NCI-H2081 (cell line): ENCODE measurements around the gene RBPJL.

Experiments
- DNase-seq, 2 experiments: peaks; one replicate each; lab custom pipeline; 2025; lab: John Stamatoyannopoulos, UW

RBPJL gene

DNA sequence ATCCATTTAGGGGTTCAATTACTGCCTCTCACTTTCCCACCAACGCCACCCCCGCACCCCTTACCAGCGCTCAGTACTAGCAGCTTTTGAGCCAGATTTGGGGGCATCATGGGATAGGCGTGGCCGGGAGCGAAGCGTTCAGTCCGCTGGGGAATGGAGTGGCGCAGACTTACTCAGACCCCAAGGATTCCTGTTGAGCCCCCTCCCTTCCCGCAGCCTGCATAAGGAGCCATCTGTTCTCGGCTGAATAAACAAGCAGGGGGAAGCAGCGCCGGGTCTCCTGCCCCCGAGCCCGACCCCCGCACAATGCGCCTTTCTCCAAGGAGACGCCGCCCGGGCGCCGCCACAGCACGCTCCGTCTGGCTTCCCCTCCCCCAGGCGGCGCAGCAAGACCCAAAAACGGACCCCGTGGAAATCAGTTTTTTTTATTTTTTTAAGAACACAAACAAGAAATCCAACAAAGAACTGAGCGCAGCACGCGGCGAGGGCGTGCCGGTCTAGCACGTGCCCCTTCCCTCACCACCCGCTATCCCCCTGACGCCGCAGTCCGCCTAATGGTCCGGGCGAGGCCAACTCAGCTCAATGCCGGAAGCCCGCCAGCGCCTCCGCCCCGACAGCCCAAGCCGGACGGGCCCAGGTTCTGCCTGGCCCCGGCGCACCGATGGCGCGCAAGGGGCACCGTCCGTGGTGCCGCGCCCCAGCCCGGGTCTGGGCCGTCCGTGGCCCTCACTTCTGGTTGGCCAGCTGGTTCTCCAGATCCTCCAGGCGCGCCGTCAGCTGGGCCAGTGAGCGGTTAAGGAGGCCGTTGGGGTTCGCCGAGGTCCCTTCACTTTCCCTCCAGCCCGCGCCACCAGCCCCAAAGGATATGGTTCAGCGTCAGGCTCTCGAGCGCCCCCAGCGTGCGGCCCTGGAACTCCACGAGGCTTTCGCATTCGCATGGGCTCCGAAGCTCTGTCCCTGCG is 13.3 kb upstream of the RBPJL start:
- peak; percentile 68 to 71 for DNase-seq

DNA sequence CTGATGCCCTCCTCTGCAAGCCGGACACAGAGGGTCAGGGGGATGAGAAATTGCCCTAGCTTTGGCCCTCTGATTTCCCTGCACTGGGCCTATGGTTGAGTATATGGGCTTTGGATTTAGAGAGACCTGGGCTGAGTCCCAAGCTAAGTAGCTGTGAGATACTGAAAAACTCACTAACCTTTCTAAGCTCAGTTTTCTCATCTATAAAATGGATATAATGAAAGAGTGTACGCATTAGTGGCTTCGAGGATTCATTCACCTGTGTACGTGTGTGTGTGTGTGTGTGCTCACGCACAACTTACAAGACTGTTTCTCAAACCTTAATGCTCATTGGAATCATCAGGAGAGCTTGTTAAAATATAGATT is 12.7 kb upstream of the RBPJL start:
- no peak for DNase-seq

DNA sequence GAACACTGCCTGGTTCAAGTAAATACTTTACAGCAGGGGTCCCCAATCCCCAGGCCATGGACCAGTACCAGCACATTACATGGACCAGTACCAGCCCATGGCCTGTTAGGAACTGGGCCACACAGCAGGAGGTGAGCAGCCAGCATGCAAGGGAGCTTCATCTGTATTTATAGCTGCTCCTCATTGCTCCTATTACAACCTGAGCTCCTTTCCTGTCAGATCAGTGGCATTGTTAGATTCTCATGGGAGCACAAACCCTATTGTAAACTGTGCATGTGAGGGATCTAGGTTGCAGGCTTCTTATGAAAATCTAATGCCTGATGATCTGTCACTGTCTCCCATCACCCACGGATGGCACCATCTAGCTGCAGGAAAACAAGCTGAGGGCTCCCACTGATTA is 12.0 kb upstream of the RBPJL start:
- no peak for DNase-seq

DNA sequence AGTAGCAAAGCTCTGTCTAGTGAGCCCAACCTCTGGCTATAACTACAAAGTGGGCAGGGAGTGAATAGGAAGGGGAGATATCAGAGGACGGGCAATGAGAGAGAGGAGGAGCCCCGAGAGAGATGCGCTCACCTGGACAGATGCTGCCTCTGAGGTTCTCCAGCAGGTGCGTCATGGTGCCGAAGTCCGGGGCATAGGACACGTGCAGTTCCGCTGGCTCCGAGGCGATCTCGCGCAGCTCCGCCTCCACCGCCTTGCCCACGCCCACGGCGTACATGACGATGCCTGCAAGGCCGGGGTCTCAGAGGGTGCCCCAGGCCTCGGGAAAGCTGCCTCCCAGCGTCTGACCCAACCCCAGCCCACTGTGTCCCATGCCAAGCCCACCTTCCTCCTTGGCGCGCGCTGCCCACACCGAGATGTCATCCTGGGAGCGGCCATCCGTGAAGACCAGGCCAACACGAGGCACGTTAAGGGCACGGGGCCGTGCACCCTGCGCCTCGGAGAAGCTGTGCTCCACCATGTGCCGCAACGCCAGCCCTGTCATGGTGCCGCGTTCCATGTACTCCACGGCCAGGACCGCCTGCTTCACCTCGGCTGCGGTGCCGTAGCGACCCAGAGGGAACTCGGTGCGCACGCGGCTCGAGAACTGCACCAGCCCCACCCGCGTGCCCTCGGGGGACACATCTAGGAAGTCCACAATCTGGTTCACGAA is 8.7 kb upstream of the RBPJL start:
- DNase-seq = no peak

DNA sequence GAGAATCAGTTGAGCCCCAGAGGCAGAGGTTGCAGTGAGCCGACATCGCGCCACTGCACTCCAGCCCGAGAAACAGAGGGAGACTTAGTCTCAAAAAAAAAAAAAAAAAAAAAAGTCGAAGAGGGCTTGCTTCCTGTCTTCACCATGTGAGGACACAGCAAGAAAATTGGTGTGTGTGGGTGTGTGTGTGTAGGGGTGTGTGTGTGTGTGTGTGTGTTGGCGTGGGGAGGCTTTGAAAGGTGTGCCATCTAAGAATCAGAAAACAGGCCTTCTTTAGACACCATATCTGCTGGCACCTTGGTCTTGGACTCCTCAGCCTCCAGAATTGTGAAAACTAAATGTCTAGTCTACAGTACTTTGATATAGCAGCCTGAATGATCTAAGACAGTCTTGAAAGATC is 6.9 kb upstream of the RBPJL start:
- DNase-seq = no peak

DNA sequence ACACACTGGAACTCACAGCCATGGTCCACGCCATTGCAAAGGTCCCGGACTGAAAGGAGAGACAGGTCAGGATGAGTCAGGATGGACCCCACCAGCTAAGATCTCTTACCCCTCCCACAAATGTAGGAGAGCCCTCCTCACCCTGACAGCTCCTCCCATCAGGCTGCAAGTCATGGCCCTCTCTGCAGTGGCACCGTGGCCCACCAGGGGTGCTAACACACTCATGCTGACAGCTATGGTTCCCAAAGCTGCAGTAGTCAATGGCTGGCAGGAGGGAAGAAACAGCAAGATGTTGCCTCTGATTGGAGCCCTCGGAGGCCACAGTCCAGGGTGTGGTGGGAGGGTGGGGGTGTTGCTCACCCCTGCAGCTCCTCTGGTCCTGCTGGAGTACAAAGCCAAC is 5.7 kb upstream of the RBPJL start:
- peak in 1 of 2 experiments; percentile 2 for DNase-seq

DNA sequence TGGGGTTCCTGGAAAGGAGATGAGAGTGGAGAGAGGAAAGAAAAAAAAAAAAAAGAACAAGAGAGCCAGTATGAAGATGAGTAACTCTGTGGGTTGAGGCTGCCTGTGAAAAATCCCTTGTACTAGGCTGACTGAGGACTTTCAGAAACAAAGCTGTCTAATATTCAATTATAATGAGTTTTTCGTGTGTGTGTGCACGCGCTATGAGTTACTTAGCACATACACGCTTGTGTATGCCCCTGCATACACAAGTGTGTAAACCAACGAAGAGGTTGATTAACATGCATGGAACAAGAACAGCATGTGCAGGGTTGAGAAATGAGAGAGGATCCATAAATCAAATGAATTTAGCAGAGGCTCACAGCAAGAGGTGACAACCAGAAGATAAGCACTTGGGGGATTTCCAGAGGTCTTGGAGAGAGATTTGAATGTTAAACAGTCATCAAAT is 4.8 kb upstream of the RBPJL start:
- no peak for DNase-seq

DNA sequence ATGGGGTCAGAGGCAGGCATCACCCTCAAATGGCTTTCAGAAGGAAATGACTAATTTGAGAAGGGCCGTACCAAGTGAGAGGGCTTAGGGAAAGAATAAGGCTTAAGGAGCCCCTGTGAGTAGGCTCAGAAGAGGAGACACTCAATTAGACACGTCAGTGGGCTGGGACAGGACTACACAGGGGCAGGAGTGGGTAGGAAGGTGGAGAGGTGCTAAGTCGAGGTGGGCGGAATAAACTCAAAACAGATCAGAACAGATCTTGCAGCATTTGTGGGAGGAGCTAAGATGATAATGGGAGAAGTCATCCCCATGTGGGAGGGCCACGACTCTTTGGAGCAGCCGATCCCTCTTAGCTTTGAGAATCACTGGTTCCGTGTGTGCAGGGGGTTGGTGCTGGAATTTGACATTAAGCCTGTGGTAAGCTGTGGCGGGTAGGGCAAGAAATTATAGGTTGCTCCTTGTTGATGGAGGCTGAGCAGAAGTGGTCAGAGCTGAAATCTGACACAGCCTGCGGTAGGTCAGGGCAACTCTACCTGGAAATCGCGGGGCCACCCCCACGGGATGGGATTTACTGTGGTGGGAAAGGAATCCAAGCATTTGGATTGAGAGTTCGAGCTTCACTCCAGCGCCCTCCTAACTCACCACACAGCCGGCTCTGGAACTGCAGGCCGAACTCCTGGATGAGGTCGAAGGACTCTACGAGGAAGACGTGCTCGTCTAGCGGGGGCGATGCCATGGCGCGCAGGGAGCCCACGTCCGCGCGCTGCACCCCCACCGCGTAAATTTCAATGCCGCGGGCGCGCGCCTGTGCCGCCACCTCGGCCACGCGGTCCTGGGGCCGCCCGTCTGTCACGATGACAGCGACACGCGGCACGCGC is 2.8 kb upstream of the RBPJL start:
- no peak for DNase-seq

DNA sequence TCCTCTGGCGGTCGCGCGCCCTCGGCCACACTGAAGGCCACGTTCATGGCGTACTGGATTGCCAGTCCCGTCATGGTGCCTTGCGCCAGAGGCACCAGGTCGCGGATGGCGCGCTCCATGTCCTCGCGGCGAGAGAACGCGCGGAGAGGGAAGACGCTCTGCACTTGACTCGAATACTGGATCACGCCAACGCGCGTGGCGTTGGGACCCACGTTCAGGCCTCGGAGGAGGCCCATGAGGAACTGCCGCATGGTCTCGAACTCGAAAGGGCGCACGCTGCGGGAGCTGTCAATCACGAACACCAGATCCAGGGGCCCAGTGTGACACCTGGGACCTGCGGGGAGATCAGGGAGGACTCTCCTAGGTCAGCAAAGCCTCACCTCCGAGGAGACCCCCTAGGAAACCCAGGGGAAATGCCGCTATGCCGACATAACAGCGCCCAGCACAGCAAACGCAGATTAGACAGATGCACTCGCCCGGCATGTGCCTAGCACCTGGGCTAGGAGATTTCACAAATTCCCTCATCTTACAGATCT is 2.1 kb upstream of the RBPJL start:
- DNase-seq = no peak

DNA sequence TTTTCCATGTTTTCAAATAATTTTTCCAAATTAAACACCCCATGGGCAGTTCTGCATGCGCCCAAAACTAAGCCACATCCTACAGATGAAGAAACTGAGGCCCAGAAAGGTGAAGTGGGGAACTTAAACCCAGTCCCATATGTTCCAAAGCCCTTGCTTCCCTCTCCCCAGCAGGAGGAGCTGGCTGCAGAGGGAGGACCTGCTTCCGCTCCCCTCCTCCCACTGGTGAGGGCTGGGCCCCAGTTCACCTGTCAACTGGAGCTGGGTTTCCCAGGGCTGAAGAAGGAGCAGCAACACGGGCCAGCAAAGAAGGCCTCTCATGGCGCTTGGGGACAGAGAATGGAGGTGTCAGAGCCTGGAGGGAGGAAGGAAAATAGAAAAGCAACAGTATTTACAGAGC is 1.4 kb upstream of the RBPJL start:
- no peak for DNase-seq

DNA sequence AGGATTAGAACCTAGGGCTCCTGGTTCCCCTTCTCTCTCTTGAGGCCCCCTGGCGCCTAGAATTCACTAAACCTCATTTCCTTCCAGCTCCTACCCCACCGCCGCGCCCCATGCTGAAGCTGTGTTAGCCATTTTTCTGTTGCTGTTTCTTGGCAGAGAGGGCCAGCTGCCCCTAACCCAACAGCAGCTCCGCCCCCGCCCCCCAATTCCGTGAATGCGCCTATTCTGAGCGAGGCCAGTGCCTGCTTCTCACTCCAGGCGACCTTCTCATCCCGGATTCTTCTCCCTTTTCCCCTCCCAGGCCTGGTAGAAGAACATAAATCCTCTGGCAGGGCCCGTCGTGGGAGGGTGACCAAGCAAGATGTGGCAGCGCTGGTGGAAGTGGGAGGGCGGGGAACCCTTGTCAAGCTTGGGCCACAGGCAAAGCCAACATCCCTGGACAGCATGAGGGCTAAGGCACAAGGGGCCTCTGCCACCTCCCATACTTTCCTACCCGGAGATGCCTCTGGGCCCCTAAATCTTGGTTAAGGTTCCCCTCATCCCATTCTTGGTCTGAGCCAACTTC is 518 bp downstream of the RBPJL start:
- DNase-seq = no peak

DNA sequence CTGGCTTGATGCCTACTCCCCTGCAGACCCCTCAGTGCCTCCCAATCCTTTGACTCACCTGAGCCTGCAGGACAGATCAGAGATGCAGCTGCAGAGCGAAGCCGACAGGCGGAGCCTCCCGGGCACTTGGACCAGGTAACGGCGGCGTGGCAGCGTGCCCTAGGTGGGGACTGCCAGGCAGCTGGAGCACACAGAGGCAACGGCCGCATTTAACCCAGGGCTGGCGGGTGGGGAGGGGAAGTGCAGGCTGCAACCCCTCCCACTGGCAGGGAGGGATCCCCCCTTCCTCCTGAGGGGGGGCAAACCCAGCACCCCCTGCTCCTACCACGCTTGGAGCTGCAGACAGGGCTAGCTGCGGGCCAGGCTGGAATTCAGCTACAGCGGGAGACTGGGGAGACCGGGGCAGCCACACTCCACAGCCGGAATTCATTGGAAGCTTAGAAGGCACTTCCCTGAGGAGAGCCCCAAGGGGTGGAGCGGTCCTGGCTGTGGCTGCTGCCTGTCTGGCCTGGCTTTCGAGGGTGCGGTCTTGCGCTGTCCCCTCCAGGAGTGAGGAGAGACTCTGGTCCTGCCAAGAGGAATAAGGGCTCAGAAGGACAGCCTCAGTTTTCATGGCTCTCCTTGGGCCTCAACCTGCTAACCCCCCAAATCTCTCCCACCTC is 1.6 kb downstream of the RBPJL start, which contains the start of gene MATN4:
Gene MATN4, minus strand, starts transcription at position 183 of the 662 bp plus-strand sequence. CDS start 2,717 bp downstream, outside the sequence.
- peak; percentile 15 to 58 for DNase-seq

DNA sequence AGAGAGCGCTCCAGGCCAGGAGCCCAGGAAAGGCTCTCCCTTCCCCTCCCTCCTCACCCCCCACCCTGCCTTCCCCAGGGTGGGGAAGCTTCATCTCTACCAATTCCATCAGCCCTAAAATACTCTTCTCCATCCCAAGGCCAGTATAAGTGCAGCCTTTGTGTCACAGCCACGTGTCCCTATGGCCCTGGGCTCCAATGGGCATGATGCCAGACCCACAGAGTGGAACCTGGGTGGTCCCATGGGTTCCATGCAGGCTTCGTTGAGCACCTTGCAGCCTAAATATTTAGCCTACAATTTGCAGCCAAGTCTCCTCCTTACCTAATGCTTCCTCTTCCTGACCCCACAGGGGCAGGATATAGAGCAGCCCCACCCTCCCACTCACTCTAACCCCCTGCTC is 2.4 kb downstream of the RBPJL start:
- DNase-seq = no peak

DNA sequence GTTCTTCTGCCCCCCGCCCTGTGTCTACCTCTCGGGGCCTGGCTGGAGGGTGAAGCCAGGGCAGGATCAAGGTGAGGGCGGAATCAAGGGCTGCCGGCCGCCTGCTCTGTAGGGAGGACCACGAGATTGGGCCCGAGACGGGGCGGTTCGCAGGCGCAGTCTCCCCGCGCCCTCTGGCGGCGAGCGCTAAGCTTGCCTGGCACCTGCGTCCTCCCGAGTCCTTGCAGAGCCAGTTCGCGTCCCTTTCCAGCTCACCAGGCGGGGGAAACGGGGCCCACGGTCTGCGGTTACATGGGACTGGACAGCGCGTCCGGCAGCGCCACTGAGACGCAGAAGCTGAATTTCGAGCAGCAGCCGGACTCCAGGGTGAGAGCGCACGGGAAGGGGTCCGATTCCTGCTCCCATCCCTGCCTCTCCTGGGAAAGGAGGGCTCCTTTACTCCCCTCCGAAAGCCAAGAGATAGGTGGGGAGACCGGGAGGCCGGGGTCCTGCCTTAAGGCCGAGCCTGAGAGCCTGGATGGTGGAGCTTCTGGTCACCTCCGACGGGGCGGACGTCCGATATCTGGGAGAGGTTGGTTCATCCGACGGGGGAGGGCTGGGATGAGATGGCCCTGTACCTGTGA is 5.1 kb downstream of the RBPJL start:
- DNase-seq = peak; percentile 34 to 60

DNA sequence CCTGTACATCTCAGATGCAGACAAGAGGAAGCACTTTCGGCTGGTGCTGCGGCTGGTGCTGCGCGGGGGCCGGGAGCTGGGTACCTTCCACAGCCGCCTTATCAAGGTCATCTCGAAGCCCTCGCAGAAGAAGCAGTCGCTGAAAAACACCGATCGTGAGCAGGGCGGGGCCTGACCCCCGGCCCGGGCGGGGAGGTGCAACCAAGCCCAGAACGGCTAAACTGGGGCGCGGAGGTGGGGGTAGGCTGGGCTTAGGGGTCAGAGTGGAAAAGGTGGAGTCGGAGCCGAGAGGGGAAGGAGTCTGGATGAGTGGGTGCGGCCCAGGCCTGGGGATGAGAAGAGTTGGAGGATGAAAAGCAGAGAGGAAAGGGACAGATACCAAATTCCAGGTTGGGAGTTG is 5.6 kb downstream of the RBPJL start:
- no peak for DNase-seq

DNA sequence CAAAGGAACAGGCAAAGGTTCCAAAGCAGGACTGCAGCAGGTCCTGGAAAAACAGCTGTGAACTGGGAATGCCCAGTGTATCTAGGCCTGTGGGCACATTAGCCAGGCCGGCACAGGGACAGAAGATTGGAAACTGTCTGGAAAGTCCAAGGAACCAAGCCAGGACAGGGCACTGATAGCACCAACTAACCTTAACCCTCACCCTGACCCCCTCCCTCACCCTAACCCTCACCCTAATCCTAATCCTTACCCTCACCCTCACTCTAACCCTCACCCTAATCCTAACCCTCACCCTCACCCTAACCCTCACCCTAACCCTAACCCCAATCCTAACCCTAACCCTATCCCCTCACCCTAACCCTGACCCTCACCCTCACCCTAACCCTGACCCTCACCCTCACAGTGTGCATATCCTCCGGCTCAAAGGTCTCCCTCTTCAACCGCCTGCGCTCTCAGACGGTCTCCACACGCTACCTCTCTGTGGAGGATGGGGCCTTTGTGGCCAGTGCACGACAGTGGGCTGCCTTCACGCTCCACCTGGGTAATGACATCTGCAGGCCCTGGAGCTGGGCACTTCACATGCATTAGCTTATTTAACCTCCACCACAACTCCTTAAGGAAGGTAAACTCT is 6.5 kb downstream of the RBPJL start:
- DNase-seq = no peak

DNA sequence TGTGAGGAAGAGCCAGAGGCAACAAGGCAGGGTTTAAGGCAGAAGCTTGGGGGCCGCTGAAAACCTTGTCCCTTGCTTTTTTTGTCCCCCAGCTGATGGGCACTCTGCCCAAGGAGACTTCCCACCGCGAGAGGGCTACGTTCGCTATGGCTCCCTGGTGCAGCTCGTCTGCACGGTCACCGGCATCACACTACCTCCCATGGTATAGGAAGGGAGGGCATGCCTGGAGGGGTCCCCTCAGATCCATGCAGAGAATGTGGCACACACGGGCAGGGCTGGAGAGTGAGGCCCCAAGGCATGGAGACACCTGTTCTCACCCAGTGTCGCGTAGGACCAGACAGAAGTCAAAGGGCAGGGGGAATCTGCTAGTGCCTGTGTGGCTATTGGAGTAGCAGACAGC is 7.3 kb downstream of the RBPJL start:
- DNase-seq = no peak

DNA sequence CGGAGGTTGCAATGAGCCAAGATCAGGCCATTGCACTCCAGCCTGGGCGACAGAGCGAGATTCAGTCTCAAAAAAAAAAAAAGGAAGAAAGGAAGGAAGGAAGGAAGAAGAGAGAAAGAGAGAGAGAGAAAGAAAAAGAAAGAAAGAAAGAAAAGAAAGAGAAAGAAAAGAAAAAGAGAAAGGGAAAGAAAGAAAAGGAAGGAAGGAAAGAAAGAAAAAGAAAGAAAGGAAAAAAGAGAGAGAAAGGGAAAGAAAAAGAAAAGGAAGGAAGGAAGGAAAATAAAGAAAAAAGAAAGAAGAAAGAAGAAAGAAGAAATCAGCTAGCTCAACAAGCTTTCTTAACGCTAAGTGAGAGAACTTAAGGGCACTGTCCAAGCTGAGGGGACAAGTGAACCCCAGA is 9.0 kb downstream of the RBPJL start:
- no peak for DNase-seq

DNA sequence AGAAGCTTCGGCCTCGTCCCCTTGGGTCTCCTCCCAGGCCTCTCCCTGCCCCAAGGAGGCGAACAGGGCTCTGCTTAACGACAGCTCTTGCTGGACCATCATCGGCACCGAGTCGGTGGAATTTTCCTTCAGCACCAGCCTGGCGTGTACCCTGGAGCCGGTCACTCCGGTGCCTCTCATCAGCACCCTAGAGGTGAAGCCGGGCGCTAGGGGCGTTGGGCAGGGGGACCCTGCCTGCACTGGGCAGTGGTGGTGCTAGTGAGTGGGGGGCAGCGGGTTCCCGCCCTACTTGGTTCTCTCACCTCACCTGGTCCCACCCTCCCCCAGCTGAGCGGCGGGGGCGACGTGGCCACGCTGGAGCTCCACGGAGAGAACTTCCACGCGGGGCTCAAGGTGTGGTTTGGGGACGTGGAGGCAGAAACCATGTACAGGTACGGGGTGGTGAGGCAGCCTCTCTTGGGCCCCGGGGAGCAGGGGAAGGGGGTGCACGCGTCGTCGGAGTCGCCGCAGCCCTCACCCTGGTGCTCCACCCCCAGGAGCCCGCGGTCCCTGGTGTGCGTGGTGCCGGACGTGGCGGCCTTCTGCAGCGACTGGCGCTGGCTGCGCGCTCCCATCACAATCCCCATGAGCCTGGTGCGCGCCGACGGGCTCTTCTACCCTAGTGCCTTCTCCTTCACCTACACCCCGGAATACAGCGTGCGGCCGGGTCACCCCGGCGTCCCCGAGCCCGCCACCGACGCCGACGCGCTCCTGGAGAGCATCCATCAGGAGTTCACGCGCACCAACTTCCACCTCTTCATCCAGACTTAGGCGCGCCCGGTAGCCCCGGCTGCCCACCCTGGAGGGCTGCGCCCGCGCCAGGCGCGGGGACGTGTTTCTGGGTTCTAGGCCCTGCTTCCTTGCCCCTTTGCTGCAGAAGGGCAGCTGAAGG is 9.8 kb downstream of the RBPJL start:
- no peak for DNase-seq
